ENCODE results near the gene SLC8A1.

SLC8A1 gene

DNA sequence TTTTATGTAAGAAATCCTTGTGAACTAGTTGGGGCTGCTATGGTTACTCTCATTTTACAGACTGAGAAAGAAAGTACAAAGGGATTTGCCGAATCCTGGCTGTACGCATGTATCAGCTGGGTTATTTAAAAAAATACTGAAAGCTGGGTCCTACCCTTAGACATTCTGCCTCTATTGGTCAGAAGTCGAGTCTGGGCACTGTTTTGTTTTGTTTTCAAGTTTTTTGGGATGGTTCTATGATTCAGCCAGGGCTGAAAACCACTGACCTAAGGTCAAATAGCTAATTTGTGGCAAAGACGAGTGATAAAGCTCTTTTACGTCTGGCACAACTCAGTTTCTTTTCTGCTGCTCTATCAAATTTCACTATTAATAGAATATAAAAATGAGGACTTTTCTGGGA is 5.9 kb upstream of the SLC8A1 start:
- DNase-seq (ENCODE audit: low spot score), result no peak

GRCh38 chr2:40457366-40457765 is 5.5 kb upstream of the SLC8A1 start:
- no peak for DNase-seq (ENCODE audit: low spot score)

- no peak for DNase-seq (ENCODE audit: low spot score)
Observed at GRCh38 chr2:40456926-40457325, 5.0 kb upstream of the SLC8A1 start.

DNA sequence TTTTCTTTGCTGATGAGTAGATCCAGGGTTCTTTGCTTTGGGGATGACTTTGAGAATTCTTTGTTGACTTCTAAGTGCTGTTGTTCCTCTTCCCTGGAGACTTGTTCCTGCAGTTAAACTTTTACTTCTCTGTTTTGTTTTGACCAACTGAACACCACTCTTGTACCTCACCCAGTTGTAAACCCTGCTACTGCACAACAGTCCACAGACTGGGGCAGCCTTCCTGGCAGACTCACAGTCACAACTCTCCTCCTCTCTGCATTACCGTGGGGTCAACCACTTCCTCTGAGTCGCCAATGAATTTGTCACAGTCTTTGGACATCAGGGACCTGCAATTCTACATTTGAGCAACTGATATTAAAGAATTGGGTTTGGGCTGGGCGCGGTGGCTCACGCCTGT is 3.8 kb upstream of the SLC8A1 start:
- no peak for DNase-seq (ENCODE audit: low spot score)

- no peak for DNase-seq (ENCODE audit: low spot score)
Observed at GRCh38 chr2:40454321-40454720, 2.4 kb upstream of the SLC8A1 start.

DNA sequence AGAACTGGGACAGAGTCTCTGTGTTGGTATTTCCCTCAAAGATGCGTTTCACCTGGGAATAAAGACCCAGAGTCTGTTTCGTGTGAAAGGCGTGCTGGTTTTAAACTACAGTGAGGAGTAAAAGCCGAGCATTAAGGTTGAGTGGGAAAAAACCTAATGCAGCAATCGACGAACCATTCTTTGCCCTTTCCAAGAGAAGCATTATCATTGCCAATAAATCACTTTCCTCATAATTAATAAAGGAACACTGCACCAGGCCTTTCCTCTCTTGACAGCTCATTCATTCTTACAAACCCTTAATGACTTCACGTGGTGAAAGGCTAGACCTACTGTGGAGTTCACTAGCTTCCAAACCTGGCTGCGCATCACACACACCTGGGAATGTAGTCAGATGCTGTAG is 896 bp upstream of the SLC8A1 start:
- no peak for DNase-seq (ENCODE audit: low spot score)

DNA sequence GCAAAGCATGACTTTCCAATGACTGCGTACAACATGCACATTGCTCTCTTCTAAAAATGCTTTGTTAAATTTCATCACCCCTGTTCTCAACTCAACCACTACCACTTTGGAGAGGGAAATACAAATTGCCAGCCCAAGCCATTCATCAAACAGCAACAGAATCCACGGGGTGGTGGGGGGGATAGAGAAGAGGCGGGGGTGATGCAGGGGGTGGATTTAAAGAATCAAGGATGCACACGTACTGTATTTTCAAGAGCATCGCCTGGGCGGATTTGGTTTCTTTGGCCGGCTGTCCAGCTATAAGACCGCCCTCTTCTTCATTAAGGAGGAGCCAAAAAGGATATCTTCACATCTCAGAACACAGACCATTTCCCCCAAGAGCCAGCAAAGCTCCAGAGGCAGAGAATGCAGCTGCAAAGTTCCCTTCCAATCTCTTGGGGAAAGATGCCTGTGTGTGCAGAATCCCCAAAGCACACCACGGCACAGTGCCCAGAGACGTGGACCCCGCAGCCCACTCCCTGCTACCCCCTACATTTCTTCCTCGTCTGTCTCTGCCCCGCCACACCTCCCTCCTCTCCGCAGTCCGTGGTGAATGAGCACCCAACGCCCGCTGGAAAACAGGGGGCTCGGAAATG is 977 bp downstream of the SLC8A1 start:
- no peak for DNase-seq (ENCODE audit: low spot score)

DNA sequence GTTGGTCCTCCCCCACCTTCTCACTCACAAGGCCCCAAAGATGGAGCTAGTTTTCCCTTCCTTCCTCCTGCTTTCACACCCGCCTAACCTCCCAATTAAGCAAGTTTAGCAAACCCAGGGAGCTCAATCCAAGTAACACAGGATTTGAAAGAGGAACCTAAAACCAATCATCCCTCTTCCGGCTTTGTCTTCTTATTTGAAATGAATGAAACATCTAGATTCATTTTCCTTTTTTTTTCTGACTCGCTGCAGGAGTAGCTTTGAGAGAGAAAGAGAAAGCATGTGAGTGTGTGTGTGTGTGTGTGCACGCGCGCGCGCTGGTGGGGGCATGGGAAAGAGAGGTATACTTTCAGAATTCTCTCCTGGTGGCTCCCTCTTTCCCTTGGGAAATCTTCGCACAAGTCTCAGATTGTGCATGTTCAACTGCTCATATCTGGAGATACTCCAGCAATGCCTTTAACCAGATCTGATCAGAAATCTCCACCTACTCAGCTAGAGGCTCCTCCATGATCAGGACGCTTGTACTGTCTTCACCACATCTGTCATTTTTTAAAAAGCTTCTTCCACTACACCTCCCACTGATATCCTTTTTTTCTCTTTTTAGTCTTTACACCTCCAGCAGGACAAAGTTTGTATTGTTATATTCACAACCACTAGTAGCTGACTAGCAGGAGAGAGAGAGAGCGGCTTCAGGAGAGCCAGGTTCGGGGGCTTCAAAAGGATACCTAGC is 1.7 kb downstream of the SLC8A1 start:
- no peak for DNase-seq (ENCODE audit: low spot score)

- no peak for DNase-seq (ENCODE audit: low spot score)
Observed at GRCh38 chr2:40448476-40449079, 3.3 kb downstream of the SLC8A1 start.

DNA sequence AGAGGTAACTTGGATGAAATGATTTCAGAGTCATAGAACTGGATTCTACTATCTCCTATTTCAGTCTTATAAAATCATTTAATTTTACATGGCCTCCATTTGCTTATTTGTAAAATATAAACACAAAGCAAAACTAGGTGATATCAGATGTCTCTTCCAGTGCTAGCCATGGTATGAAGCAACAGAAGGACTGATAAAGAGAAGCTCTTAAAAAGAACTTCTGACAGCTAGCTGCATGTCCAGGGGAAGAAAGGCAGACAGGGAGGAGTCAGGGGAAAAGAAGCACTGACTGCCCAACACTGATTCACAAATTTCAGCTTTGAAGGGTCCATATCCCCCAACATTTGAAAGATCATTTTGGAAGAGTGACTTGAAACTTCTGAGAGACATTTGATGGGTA is 6.4 kb downstream of the SLC8A1 start:
- no peak for DNase-seq (ENCODE audit: low spot score)

GRCh38 chr2:40440835-40441234 is 11.1 kb downstream of the SLC8A1 start:
- no peak for DNase-seq (ENCODE audit: low spot score)

DNA sequence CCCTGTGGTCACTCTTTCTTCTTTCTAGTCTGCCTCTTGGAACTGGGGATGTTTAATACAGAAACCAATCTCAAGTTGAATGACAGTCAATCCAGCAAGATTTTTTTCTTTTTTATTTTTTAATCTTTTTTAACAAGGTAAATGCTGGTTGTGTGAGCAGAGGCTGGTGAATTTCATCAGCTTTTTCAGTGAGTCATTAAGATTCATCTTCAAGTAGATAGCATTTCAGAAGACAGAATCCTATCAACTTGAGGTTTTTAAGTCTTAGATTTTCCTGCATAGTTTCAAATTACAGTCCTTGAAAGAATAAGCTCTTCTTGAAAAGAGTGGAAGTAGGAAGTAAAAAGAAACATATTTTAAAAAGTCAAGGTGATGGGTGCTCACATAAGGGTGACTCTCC is 12.4 kb downstream of the SLC8A1 start:
- DNase-seq (ENCODE audit: low spot score), result no peak

GRCh38 chr2:40436093-40436475 is 15.8 kb downstream of the SLC8A1 start:
- DNase-seq (ENCODE audit: low spot score), result no peak

DNA sequence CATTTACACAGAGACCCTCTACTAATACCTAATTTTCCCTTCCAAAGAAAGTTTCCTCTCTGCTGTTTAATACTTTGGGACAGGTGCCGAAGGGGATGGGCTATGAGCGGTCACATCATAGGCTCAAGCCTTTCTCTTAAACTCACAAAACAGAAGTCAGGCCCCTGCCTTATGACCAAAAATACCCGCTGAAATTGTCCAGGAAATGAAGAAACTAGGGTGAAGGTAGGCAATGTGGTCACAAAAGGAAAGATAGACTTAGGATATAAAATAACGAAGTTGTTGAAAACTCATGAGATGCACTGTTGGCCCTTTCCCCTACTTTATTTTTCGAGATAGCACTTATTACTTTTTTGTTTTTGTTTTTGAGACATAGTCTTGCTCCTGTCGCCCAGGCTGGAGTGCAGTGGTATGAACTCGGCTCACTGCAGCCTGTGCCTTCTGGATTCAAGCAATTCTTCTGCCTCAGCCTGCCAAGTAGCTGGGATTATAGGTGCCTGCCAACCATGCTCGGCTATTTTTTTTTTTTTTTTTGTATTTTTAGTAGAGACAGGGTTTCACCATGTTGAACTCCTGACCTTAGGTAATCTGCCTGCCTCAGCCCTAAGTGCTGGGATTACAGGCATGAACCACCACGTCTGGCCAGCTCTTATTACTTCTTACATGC is 16.3 kb downstream of the SLC8A1 start:
- no peak for DNase-seq (ENCODE audit: low spot score)

GRCh38 chr2:40434731-40435271 is 17.1 kb downstream of the SLC8A1 start:
- no peak for DNase-seq (ENCODE audit: low spot score)

GRCh38 chr2:40433736-40434135 is 18.2 kb downstream of the SLC8A1 start:
- DNase-seq (ENCODE audit: low spot score), result no peak

DNA sequence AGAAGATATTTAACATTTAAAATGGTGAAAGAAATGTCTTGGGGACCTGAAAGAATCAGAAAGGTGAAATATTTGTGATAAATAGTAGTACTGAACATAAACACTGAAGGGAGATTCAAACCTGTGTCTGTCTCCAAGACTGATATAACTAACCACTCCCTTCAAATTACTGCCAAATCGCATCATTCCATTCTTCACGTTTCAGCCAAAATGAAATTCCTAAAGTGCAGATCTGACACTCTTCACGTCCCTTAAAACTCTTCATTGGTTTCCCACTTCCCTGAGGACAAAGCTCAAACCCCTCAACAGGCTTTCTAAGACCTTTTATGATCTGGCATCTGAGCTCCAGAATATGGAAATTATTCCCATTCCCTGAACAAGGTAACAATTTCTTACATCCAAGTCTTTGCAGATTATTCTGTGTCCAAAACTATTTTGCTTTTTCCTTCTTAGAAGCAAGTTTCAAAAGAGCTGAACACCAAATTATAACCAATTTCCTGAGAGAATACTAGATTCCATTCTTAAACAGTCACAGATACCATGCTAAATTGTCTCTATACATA is 18.9 kb downstream of the SLC8A1 start:
- no peak for DNase-seq (ENCODE audit: low spot score)

- no peak for DNase-seq (ENCODE audit: low spot score)
Observed at GRCh38 chr2:40431600-40431955, 20.3 kb downstream of the SLC8A1 start.

DNA sequence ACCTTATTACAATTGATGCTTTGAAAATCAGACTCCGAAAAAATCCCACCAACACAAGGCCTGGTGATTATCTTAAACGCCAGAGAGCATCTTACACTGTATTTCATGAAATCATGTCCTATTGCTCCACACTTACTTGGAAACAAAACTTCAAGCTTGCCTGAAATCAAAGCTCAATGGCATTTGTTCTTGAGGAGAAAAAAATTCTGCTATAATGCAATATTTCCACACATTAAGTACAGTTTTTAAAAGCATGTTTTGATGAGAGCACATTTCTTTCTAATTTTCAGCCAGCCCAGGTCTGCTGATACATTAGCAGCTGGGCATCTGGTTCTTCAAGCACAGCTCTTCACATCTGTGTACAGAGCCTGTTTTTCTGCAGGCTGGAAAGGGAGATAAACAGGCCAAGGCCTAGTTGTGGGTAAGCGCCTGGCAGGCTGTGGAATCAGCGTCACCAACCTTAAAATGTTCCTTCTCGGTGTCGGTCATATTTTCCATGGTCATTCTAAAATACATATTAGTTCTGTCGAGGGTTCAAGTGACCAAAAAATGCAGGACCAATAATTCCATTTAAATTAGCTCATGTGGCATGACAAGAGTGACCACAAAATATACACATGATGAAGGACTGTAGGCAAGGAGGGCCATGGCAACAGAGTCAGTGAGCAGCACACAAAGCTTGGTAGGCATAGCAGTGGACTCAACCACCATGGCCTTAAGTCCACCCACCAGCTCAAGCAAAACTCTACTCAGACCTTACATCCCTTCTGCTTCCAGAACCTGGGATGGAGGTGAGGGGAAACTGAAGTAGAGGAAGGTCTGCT is 20.9 kb downstream of the SLC8A1 start:
- DNase-seq (ENCODE audit: low spot score), result no peak

DNA sequence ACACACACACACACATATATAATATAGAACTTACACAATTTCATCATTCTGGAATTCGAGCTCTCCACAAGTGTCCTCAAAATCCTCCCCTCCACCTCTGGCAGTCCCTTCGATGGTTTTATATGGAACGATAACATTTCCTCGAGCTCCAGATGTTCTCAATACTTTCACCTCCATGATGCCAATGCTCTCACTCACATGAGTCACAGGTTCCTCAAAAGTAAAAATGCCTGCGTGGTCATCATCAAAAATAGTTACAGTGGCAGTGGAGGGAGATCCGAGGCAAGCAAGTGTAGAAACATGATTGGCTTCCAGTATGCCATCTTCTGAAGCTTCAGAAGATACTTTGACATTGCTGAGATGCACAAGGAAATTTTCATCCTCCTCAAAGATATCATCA is 23.5 kb downstream of the SLC8A1 start:
- DNase-seq (ENCODE audit: low spot score), result no peak

- DNase-seq (ENCODE audit: low spot score), result no peak
Observed at GRCh38 chr2:40421631-40422297, 30.1 kb downstream of the SLC8A1 start.

Measured in hematopoietic multipotent progenitor cell treated with erythropoietin and hydrocortisone succinate and interleukin-3 and kit ligand, for 15 days (in vitro differentiated cells).